K562 (cell line): ENCODE measurements around the gene ZNF775. TPM values are rescaled to one million over a fixed set of nuclear protein-coding genes. Genes with fewer than 3 reads are reported as not detected.

Source experiments
- ATAC-seq: fragments of 200-7000 bp; cut with Tn5 transposase; 3 replicates; pipeline ENCODE4 v1.9.1; 2020; ENCODE audit warnings: moderate library complexity
- BruUV-seq: library from RNA; stranded (reverse); fragments of 400-500 nt; replicated peaks from 2 replicates; lab custom pipeline; 2021; lab: Mats Ljungman, UMichigan
- CTCF ChIA-PET: fragments of 300-600 bp; formaldehyde crosslinking; extraction: SDS; loops from one replicate; lab custom pipeline; 2021; ENCODE audit warnings: low intra/inter-chr PET ratio; lab: Yijun Ruan, JAX
- POLR2A ChIA-PET: fragments of 300-600, 350-650 bp; sonication (Branson Sonifier 250); formaldehyde crosslinking; extraction: SDS; loops from one replicate; lab custom pipeline; 2021; ENCODE audit warnings: antibody characterized with exemption, inconsistent platforms; lab: Yijun Ruan, JAX
- DNase-seq, 4 experiments: peaks; one replicate each; pipeline versions ENCODE4 v3.0.0 to v3.0.0-alpha.2; 2011 to 2018; ENCODE audit warnings: low spot score in 3 of 4, mixed read lengths in 3 of 4; ENCODE audit errors: extremely low read depth in 1 of 4
- FAIRE-seq: peaks from 2 replicates; lab custom pipeline; 2011; peaks lifted over from hg19 to GRCh38; lab: Jason Lieb, UNC
- H2AFZ ChIP-seq: 2 replicates; pipeline ENCODE4 v1.6.0; 2011; ENCODE audit warnings: low read depth, low read length, control low read depth, inconsistent platforms
- H3K27ac ChIP-seq: fragments of 200-600 bp; 3 replicates; pipeline ENCODE4 v1.8.0; 2011; ENCODE audit warnings: low read depth, mild to moderate bottlenecking, control low read depth, inconsistent platforms, low read length, moderate library complexity, mixed read lengths; ENCODE audit errors: extremely low read depth
- H3K27me3 ChIP-seq, 2 experiments: fragments of 300-600 bp in 1 of 2; 2 replicates in 1 of 2; 3 replicates in 1 of 2; pipeline versions ENCODE4 v1.6.0 to v1.8.0; 2011; ENCODE audit warnings: inconsistent platforms in 2 of 2, low read length in 2 of 2, mild to moderate bottlenecking in 1 of 2, mixed read lengths in 1 of 2, moderate library complexity in 1 of 2; ENCODE audit not compliant: control insufficient read depth in 2 of 2, insufficient read depth in 2 of 2
- H3K36me3 ChIP-seq: fragments of 300-600 bp; 3 replicates; pipeline ENCODE4 v1.8.0; 2011; ENCODE audit warnings: mild to moderate bottlenecking, low read length, inconsistent platforms; ENCODE audit not compliant: control insufficient read depth, insufficient read depth
- H3K4me1 ChIP-seq, 2 experiments: fragments of 200-600 bp in 1 of 2; replicated peaks in 1 of 2; 2 replicates in 1 of 2; 3 replicates in 1 of 2; pipeline versions ENCODE4 v1.5.1 to v1.8.0; 2011; ENCODE audit warnings: inconsistent platforms in 2 of 2, low read length in 2 of 2, mild to moderate bottlenecking in 1 of 2, mixed read lengths in 1 of 2, moderate library complexity in 1 of 2; ENCODE audit not compliant: control insufficient read depth in 2 of 2, insufficient read depth in 2 of 2
- H3K4me2 ChIP-seq: 2 replicates; pipeline ENCODE4 v1.6.1; 2011; ENCODE audit warnings: low read length, control low read depth, inconsistent platforms, mixed read lengths; ENCODE audit not compliant: insufficient read depth
- H3K4me3 ChIP-seq: fragments of 200-600 bp; sonication (generic), shearing (Covaris generic); 2 replicates; pipeline ENCODE4 v1.5.1; 2016; ENCODE audit warnings: control low read depth, inconsistent platforms
- H3K79me2 ChIP-seq: fragments of 200-600 bp; 3 replicates; pipeline ENCODE4 v1.8.0; 2011; ENCODE audit warnings: low read length, inconsistent platforms; ENCODE audit not compliant: control insufficient read depth, insufficient read depth
- H3K9ac ChIP-seq, 2 experiments: 2 replicates each; pipeline versions ENCODE4 v1.6.0 to v1.6.1; 2011; ENCODE audit warnings: low read depth in 2 of 2, low read length in 2 of 2, control low read depth in 1 of 2, inconsistent platforms in 1 of 2, mild to moderate bottlenecking in 1 of 2, mixed read lengths in 1 of 2; ENCODE audit not compliant: insufficient read depth in 1 of 2
- H3K9me1 ChIP-seq: one replicate; pipeline ENCODE4 v1.6.0; 2011; ENCODE audit warnings: inconsistent platforms, mild to moderate bottlenecking, low read length, moderate library complexity; ENCODE audit not compliant: control insufficient read depth, insufficient read depth
- H3K9me3 ChIP-seq: replicated peaks from 2 replicates; pipeline ENCODE4 v1.5.1; 2011; ENCODE audit warnings: low read depth, low read length, inconsistent platforms; ENCODE audit not compliant: control insufficient read depth, insufficient read depth
- H4K20me1 ChIP-seq: replicated peaks from 2 replicates; pipeline ENCODE4 v1.6.1; 2011; ENCODE audit warnings: low read length, inconsistent platforms, mixed read lengths; ENCODE audit not compliant: control insufficient read depth, insufficient read depth
- CXXC5 ChIP-seq: fragments of 250-450 bp; sonication (Bioruptor Pico); IDR thresholded peaks from 2 replicates; pipeline ENCODE4 v1.8.0; 2022; ENCODE audit warnings: inconsistent platforms, mild to moderate bottlenecking, moderate library complexity
- HDAC2 ChIP-seq: fragments of 450-650 bp; IDR thresholded peaks from 2 replicates; pipeline ENCODE4 v1.6.1; 2016; ENCODE audit warnings: mild to moderate bottlenecking
- POLR2G ChIP-seq: fragments of 200-400 bp; formaldehyde crosslinking; IDR thresholded peaks from 2 replicates; pipeline ENCODE4 v1.6.1; 2017; ENCODE audit warnings: low read depth, mild to moderate bottlenecking, antibody characterized with exemption, low read length, moderate library complexity
- RHOXF2B ChIP-seq: fragments of 250-450 bp; sonication (Bioruptor Pico); conservative IDR thresholded peaks from 2 replicates; pipeline ENCODE4 v1.5.1; 2021
- SIX5 ChIP-seq, 2 experiments: IDR thresholded peaks; 2 replicates each; pipeline ENCODE4 v1.6.1; 2011; ENCODE audit warnings: low read length in 2 of 2, borderline replicate concordance in 1 of 2, low read depth in 1 of 2, mild to moderate bottlenecking in 1 of 2, moderate library complexity in 1 of 2; ENCODE audit not compliant: insufficient read depth in 1 of 2
- U2AF2 ChIP-seq: fragments of 200-400 bp; formaldehyde crosslinking; optimal IDR thresholded peaks from 2 replicates; pipeline ENCODE3; 2017; ENCODE audit warnings: low read depth, mild to moderate bottlenecking, low read length
- WGBS: fragments of 100-300 bp; shearing (Covaris generic); methylation state at CpG from one replicate; pipeline ENCODE4 v1.1.6; 2016; ENCODE audit warnings: low coverage, mixed read lengths; ENCODE audit not compliant: insufficient coverage; ENCODE audit errors: missing lambda C conversion rate; 5-methylcytosine and 5-hydroxymethylcytosine counted together
- in situ Hi-C: fragments of 300-500 bp; cut with MboI; formaldehyde crosslinking; loops from 4 replicates; pipeline ENCODE4 v1.15.0; 2018; ENCODE audit warnings: inconsistent platforms, mixed read lengths
- intact Hi-C: fragments of 100-400 bp; cut with micrococcal nuclease; formaldehyde crosslinking; loops from 2 replicates; pipeline ENCODE4 v1.14.2; 2022
- polyA plus RNA-seq, 8 experiments: library from polyadenylated mRNA; depleted of rRNA in 4 of 8; stranded (reverse) in 5 of 8; unstranded in 3 of 8; fragments of >200 nt; fragmentation: Nextera tagmentation in 2 of 8; fragmentation: Illumina TruSeq in 1 of 8; extraction: Ambion mirVana in 2 of 8; extraction: Trizol in 1 of 8; gene quantifications; 2 replicates each; pipeline versions ENCODE4 v1.2.1 to v1.2.3, GENCODE V29; 2011 to 2014; ENCODE audit warnings: inconsistent platforms in 1 of 8, missing spikeins in 1 of 8
- total RNA-seq, 7 experiments: library from RNA; depleted of rRNA in 6 of 7; stranded (reverse); fragments of >200 nt in 6 of 7; fragmentation: Illumina TruSeq in 2 of 7; extraction: Trizol in 2 of 7; gene quantifications; 2 replicates each; pipeline versions ENCODE4 v1.2.1 to v1.2.3, GENCODE V29; 2011 to 2021; ENCODE audit warnings: low replicate concordance in 1 of 7
- TF ChIP-seq, protein P1 (sequence below): IDR thresholded peaks from 2 replicates; pipeline ENCODE4 v1.6.1; 2011; ENCODE audit warnings: borderline replicate concordance, low read depth, mild to moderate bottlenecking, moderate library complexity, low read length; ENCODE audit not compliant: insufficient read depth, poor library complexity, severe bottlenecking
- TF ChIP-seq, protein P2 (sequence below), 2 experiments: fragments of 450-650 bp in 1 of 2; sonication (generic) in 1 of 2; formaldehyde crosslinking in 1 of 2; IDR thresholded peaks; 2 replicates each; pipeline versions ENCODE4 v1.7.1 to v1.9.0; 2016 to 2022; ENCODE audit warnings: inconsistent platforms in 1 of 2, mild to moderate bottlenecking in 1 of 2, missing genetic modification reagents in 1 of 2

ZNF775 gene
- total and polyA plus RNA-seq, 9 of the 15 experiments (the other 6 are each of a cell fraction or from before 2014, with no cell fraction given): 0.04 to 18.7 (median 4.9) TPM

DNA sequence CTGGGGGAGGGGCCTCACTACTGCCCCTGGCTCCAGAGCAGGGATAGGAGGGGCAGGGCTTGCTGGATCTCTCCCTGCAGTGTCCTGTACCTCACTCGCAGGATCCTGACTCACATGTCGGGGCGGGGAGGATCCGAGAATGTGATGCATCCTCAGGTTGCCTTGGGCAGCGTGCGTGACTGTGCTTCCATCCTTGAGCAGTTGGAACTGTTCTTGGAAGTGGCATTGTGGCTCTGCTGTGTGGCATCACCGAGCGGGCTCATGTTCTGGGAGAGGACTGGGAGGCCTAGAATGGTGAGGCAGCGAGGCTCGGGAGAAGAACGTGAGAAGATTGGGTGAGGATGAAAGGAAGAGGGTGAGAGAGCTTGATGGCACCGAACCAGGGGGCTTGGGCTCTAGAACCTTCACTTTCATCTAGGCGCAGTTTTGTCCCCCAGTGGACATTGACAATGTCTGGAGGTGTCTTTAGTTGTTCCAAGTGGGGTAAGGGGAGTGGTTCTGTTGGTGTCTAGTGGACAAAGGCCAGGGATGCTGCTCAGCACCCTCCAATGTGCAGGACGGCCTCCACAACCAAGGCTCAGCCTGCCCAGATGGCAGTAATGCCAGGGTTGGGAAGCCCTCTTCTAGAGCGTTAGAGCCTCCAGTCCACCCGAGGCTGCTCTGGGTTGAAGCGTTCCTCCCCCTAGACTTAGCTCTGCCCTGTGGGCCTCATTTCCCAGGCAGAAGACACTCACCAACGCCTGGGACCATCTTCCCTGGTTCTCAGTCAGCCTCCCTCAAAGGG lies 46.1 kb upstream of the ZNF775 start:
- H2AFZ ChIP-seq: no peak overlapping the region
- in situ Hi-C loops: no loop called here
- POLR2A ChIA-PET: interaction anchor here (0.9 to 1.1 kb wide), 4 partner anchors 16 to 37 kb away, joined by 3 to 4 read pairs (median 4); no protein-coding TSS in a partner anchor
- TF ChIP-seq POLR2G: 0 out of 2 replicates have a peak, but pooled peaks have one; percentile 18
- no peak for TF ChIP-seq HDAC2
- TF ChIP-seq RHOXF2B (CRISPR knock-in tag): no peak
- TF ChIP-seq, protein P1, sequence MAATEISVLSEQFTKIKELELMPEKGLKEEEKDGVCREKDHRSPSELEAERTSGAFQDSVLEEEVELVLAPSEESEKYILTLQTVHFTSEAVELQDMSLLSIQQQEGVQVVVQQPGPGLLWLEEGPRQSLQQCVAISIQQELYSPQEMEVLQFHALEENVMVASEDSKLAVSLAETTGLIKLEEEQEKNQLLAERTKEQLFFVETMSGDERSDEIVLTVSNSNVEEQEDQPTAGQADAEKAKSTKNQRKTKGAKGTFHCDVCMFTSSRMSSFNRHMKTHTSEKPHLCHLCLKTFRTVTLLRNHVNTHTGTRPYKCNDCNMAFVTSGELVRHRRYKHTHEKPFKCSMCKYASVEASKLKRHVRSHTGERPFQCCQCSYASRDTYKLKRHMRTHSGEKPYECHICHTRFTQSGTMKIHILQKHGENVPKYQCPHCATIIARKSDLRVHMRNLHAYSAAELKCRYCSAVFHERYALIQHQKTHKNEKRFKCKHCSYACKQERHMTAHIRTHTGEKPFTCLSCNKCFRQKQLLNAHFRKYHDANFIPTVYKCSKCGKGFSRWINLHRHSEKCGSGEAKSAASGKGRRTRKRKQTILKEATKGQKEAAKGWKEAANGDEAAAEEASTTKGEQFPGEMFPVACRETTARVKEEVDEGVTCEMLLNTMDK: no peak
- TF ChIP-seq, protein P2, sequence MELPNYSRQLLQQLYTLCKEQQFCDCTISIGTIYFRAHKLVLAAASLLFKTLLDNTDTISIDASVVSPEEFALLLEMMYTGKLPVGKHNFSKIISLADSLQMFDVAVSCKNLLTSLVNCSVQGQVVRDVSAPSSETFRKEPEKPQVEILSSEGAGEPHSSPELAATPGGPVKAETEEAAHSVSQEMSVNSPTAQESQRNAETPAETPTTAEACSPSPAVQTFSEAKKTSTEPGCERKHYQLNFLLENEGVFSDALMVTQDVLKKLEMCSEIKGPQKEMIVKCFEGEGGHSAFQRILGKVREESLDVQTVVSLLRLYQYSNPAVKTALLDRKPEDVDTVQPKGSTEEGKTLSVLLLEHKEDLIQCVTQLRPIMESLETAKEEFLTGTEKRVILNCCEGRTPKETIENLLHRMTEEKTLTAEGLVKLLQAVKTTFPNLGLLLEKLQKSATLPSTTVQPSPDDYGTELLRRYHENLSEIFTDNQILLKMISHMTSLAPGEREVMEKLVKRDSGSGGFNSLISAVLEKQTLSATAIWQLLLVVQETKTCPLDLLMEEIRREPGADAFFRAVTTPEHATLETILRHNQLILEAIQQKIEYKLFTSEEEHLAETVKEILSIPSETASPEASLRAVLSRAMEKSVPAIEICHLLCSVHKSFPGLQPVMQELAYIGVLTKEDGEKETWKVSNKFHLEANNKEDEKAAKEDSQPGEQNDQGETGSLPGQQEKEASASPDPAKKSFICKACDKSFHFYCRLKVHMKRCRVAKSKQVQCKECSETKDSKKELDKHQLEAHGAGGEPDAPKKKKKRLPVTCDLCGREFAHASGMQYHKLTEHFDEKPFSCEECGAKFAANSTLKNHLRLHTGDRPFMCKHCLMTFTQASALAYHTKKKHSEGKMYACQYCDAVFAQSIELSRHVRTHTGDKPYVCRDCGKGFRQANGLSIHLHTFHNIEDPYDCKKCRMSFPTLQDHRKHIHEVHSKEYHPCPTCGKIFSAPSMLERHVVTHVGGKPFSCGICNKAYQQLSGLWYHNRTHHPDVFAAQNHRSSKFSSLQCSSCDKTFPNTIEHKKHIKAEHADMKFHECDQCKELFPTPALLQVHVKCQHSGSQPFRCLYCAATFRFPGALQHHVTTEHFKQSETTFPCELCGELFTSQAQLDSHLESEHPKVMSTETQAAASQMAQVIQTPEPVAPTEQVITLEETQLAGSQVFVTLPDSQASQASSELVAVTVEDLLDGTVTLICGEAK (IDR thresholded peaks at IDR 0.05): 0 out of 2 replicates have a peak, but pooled peaks have one; percentile 1
- TF ChIP-seq, protein P2 (CRISPR knock-in tag; IDR thresholded peaks at IDR 0.05): no peak
- no peak for TF ChIP-seq CXXC5 (CRISPR knock-in tag)
- no peak for TF ChIP-seq U2AF2
- no peak for TF ChIP-seq SIX5 (IDR thresholded peaks at IDR 0.05; ENCODE audit: borderline replicate concordance in 1 of 2, insufficient read depth in 1 of 2, low read depth in 1 of 2, low read length in 2 of 2)

More for the DNA sequence above, 46.1 kb upstream of the ZNF775 start:
- ATAC-seq: no peak; the same call in 1 of the 3 replicates
- H3K27me3 ChIP-seq: no peaks in the 10 kb centered on the region
- 85% methylated on average over 18 of the region's 18 CpGs for WGBS
- H4K20me1 ChIP-seq: no peaks in the 10 kb centered on the region; the same call in 1 of the 2 replicates
- H3K9me3 ChIP-seq: no peaks in the 10 kb centered on the region
- no peak for FAIRE-seq
- no peak overlapping the region for H3K4me3 ChIP-seq
- H3K36me3 ChIP-seq: peaks cover 79% of the 10 kb centered on the region
- peaks cover 6% of the 10 kb centered on the region for H3K9me1 ChIP-seq
- peak in 2 of 4 experiments; percentile 40 to 47 for DNase-seq
- intact Hi-C loops: no loop called here
- CTCF ChIA-PET: interaction anchor here (0.6 kb wide), 1 partner anchor 52 kb away, joined by 3 read pairs; no protein-coding TSS in a partner anchor
- H3K4me1 ChIP-seq: peaks cover 0 to 26% of the 10 kb centered on the region in 2 experiments; a peak in 1 of 5 replicates
- BruUV-seq: no TSS peak
- H3K79me2 ChIP-seq: peaks cover 6% of the 10 kb centered on the region; the same call in 1 of the 3 replicates
- H3K4me2 ChIP-seq: no peak overlapping the region
- H3K9ac ChIP-seq: peak overlapping the region in 1 of 2 experiments; percentile 7; a peak in 1 of 4 replicates
- H3K27ac ChIP-seq: no peak overlapping the region
